GM10847 (cell line): ENCODE measurements around the gene GUSB.

Source experiments
- POLR2A ChIP-seq: IDR thresholded peaks from 2 replicates; pipeline ENCODE4 v1.6.1; 2011; ENCODE audit not compliant: insufficient read length; ENCODE audit errors: extremely low read depth

The GUSB gene

GRCh38 chr7:65981965-65982792, at the start of gene GUSB:
GUSB (minus strand) TSS chr7:65982213; CDS start chr7:65982183, 30 bp downstream.
- peak; percentile 74 for TF ChIP-seq POLR2A

- TF ChIP-seq POLR2A, result no peak
Measured at GRCh38 chr7:66016131-66016461, 34.1 kb upstream of the GUSB start.

- TF ChIP-seq POLR2A, result no peak
Measured at GRCh38 chr7:66015440-66016130, 33.6 kb upstream of the GUSB start.

GRCh38 chr7:66013938-66014337, 31.9 kb upstream of the GUSB start:
- TF ChIP-seq POLR2A, result no peak

GRCh38 chr7:66007232-66007631, 25.2 kb upstream of the GUSB start:
- TF ChIP-seq POLR2A, result no peak

GRCh38 chr7:65992526-65992925, 10.5 kb upstream of the GUSB start:
- TF ChIP-seq POLR2A, result no peak

GRCh38 chr7:65989694-65990080, 7.7 kb upstream of the GUSB start:
- no peak for TF ChIP-seq POLR2A

- no peak for TF ChIP-seq POLR2A
Measured at GRCh38 chr7:65988084-65988483, 6.1 kb upstream of the GUSB start.

- TF ChIP-seq POLR2A, result no peak
Measured at GRCh38 chr7:65983965-65984658, 2.1 kb upstream of the GUSB start.

- TF ChIP-seq POLR2A, result peak; percentile 25
Measured at GRCh38 chr7:65980478-65981250, 1.3 kb downstream of the GUSB start.

GRCh38 chr7:65979583-65980477, 2.2 kb downstream of the GUSB start:
- TF ChIP-seq POLR2A, result no peak

GRCh38 chr7:65978891-65979582, 3.0 kb downstream of the GUSB start:
- TF ChIP-seq POLR2A, result no peak

GRCh38 chr7:65976659-65977196, 5.3 kb downstream of the GUSB start:
- no peak for TF ChIP-seq POLR2A

GRCh38 chr7:65975814-65976445, 6.1 kb downstream of the GUSB start:
- no peak for TF ChIP-seq POLR2A
